ENCODE data around the gene CPNE2. TPM values are rescaled to one million over a fixed set of nuclear protein-coding genes. Genes with fewer than 3 reads are reported as not detected.

Gene CPNE2
- polyA plus RNA-seq (2013, experiment 1 of 2): 14.3 TPM
- polyA plus RNA-seq (2013, experiment 2 of 2): 24.5 TPM

DNA sequence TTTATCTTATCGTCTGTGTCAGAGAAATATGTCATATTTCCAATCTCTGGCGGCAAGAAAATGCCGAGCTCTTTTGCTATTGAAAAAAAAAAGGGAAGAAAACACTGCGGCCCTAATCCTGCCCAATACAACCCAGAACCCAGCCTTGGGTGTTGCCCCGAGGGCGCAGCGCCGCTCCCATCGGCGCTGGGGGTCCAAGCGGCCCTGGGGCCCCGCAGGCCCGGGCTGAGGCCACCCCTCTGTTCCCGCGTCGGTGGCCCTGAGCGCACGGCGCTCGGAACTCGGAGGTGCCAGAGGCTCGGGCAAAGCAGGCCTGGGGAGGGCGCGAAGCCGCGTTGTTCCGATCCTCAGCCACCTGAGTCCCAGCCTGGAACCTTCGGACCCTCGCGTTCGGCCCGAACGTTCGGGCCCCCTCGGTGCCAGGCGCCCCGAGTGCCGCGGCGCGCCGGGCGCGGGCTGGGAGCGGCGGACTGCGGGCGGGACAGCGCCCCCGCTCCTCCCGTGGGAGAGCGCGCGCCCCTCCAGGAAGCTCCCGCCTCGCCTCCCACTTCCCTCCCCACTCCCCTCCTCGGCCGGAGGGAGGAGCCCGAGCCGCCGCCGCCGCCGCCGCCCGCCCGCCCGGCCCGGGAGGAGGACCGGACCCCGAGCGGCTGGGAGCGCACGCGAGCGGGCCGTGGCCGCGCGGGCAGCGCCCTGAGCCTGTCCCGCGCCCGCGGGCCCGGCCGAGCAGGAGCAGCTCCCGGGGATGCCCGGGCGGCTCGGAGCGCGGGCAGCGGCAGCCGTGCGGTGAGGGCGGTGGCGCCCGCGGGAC is at the start of gene CPNE2:
TSS of gene CPNE2 (plus strand) at position 609 of the 811 bp plus-strand sequence. CDS start 18,160 bp downstream, outside the sequence.
- H3K9ac ChIP-seq (ENCODE audit: low read depth, low read length): peak within 1 kb of the TSS; percentile 71
- under 1% methylated on average over 100 of the region's 100 CpGs for WGBS
- H3K4me3 ChIP-seq (ENCODE audit: low read length): peak within 1 kb of the TSS; percentile 80
- no peaks in the 10 kb centered on the region for H3K36me3 ChIP-seq (ENCODE audit: insufficient read depth, low read length)
- H3K27ac ChIP-seq (ENCODE audit: low read depth, low read length): no peak within 1 kb of the TSS
- peaks cover 29% of the 10 kb centered on the region for H3K27me3 ChIP-seq (ENCODE audit: insufficient read depth, low read length)
- H3K9me3 ChIP-seq (ENCODE audit: insufficient read depth, low read depth, low read length): no peaks in the 10 kb centered on the region
- H3K4me1 ChIP-seq (ENCODE audit: insufficient read depth, low read length): no peaks in the 10 kb centered on the region

DNA sequence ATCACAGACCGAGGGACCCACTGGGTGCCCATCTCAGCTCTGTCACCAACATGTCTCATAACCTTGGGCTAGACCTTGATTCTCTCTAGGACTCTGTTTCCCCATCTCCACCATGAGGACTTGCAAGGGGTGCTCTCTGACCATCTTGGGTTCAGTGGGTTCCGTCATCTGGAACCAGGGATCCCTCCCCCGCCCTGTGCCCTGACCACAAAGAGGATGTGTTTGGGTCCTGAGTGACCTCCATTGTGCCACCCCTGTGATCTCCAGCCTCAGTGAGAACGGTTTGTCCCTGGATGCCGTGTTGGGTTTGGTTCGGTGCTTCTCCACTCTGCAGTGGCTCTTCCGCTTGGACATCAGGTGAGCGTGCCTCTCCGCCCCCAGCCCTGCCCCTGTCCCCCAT is 49.1 kb upstream of the CPNE2 start:
- no peak overlapping the region for H3K4me3 ChIP-seq (ENCODE audit: low read length)
- no peaks in the 10 kb centered on the region for H3K4me1 ChIP-seq (ENCODE audit: insufficient read depth, low read length)
- H3K27ac ChIP-seq (ENCODE audit: low read depth, low read length): no peak overlapping the region
- H3K27me3 ChIP-seq (ENCODE audit: insufficient read depth, low read length): no peaks in the 10 kb centered on the region
- H3K36me3 ChIP-seq (ENCODE audit: insufficient read depth, low read length): no peaks in the 10 kb centered on the region
- no peak overlapping the region for H3K9ac ChIP-seq (ENCODE audit: low read depth, low read length)
- WGBS: 97% methylated on average over 9 of the region's 9 CpGs
- H3K9me3 ChIP-seq (ENCODE audit: insufficient read depth, low read depth, low read length): no peaks in the 10 kb centered on the region

DNA sequence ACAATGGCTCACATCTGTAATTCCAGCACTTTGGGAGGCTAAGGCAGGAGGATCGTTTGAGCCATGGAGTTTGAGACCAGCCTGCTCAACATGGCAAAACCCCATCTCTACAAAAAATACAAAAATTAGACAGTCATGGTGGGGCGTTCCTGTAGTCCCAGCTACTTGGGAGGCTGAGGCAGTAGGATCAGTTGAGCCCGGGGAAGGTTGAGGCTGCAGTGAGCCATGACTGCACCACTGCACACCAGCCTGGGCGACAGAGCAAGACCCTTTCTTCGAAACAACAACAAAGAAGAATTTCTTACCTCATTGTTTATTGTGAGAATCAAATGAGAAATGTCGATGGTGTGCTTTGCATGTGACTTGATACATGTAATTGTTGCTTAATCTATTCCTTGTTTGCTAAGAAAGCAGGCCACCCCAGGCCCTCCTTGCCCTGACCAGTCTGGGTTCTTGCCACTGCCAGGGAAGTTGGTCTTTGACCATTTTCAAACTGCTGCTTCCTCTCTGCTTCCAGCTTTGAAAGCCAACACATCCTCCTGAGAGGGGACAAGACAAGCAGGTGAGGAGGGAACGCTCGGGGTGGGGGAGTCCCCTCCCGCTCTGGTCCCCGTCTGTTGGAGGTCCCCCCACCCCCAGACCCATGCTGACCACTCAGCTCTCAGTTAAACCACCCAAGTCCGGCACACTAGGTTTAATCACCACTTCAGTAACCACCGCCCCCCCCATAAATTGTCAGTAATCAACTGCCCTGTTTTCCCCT is 47.3 kb upstream of the CPNE2 start:
- WGBS: 88% methylated on average over 12 of the region's 12 CpGs
- Histone ChIP-seq H3K9ac (ENCODE audit: low read depth, low read length) (no peak overlapping the region), H3K36me3 (ENCODE audit: insufficient read depth, low read length) (no peaks in the 10 kb centered on the region), H3K4me1 (ENCODE audit: insufficient read depth, low read length) (no peaks in the 10 kb centered on the region), H3K9me3 (ENCODE audit: insufficient read depth, low read depth, low read length) (no peaks in the 10 kb centered on the region), H3K27me3 (ENCODE audit: insufficient read depth, low read length) (no peaks in the 10 kb centered on the region), H3K4me3 (ENCODE audit: low read length) (no peak overlapping the region), H3K27ac (ENCODE audit: low read depth, low read length) (no peak overlapping the region)

DNA sequence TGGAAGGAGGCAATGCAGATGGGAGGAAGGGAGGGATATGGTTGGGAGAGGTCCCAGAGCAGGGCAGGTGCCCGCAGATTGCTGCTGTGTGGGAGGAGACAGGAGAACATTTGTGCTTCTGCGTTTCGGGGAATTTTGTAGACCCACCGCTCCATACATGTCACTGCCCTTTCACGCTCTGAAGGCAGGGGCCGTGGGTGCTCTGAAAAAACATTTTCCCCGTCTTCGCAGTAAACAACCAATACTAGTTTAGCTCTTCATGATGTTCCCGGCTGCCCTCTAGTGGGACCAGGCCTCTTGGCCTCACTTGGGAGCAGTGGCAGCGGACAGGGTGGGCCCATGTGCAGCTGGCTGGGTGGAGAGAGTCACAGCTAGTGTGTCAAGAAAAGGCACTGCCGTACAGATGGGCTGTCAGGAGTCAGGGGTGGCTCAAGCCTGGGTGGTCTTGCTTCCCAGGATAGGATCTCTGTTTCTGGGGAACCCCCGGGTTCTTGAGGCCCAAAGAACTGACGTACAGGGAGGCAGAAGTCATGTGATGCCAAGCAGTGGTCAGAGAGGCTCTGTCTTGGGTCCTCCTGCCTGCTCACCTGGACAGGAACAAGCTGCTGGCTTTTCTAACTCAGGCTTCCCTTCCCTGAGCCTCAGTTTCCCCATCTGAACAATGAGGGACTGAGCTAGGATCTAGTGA is 46.5 kb upstream of the CPNE2 start:
- WGBS: 50% methylated on average over 13 of the region's 13 CpGs
- Histone ChIP-seq H3K36me3 (ENCODE audit: insufficient read depth, low read length) (no peaks in the 10 kb centered on the region), H3K27ac (ENCODE audit: low read depth, low read length) (no peak overlapping the region), H3K9me3 (ENCODE audit: insufficient read depth, low read depth, low read length) (no peaks in the 10 kb centered on the region), H3K9ac (ENCODE audit: low read depth, low read length) (no peak overlapping the region), H3K4me1 (ENCODE audit: insufficient read depth, low read length) (no peaks in the 10 kb centered on the region), H3K27me3 (ENCODE audit: insufficient read depth, low read length) (no peaks in the 10 kb centered on the region), H3K4me3 (ENCODE audit: low read length) (no peak overlapping the region)

DNA sequence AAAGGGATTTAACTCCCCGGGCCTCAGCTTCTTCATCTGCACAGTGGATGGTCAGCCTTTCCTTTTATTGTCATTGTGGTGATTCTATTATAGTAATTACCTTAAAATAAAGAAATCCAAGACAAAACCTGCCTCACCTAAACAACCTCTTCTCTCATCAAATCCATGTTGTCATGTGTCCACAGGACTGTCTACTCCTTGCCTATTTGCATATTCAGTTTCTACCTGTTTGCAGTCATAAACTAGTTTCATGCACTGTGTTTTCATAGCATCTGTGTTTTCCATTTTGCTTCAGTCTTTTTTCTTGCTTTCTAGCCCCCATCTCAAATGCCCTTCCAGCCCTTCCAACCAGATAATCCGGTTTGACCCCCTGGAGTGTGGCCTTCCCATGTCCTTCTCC is 44.3 kb upstream of the CPNE2 start:
- Histone ChIP-seq H3K36me3 (ENCODE audit: insufficient read depth, low read length) (no peaks in the 10 kb centered on the region), H3K27me3 (ENCODE audit: insufficient read depth, low read length) (no peaks in the 10 kb centered on the region), H3K27ac (ENCODE audit: low read depth, low read length) (no peak overlapping the region), H3K4me1 (ENCODE audit: insufficient read depth, low read length) (no peaks in the 10 kb centered on the region), H3K9ac (ENCODE audit: low read depth, low read length) (no peak overlapping the region), H3K9me3 (ENCODE audit: insufficient read depth, low read depth, low read length) (no peaks in the 10 kb centered on the region), H3K4me3 (ENCODE audit: low read length) (no peak overlapping the region)
- WGBS: 67% methylated on average over 2 of the region's 2 CpGs

DNA sequence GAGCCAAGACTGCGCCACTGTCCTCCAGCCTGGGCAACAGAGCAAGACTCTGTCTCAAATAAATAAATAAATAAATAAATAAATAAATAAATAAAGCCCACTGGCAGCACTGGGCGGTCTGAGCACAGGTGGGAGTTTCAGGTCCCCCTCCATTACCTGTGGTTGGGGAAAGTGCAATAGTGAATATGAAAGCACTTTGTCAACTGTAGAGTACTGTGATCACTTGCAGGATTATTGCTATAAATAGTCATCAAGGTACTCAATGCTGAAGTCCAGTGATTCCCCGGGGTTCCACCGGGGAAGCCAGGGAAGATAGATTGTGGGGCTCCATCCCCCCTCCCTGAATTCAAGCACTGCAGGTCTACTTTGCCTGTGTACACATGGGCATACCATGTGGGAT is 42.7 kb upstream of the CPNE2 start:
- Histone ChIP-seq H3K9me3 (ENCODE audit: insufficient read depth, low read depth, low read length) (no peaks in the 10 kb centered on the region), H3K4me3 (ENCODE audit: low read length) (no peak overlapping the region), H3K4me1 (ENCODE audit: insufficient read depth, low read length) (no peaks in the 10 kb centered on the region), H3K27me3 (ENCODE audit: insufficient read depth, low read length) (no peaks in the 10 kb centered on the region), H3K9ac (ENCODE audit: low read depth, low read length) (no peak overlapping the region), H3K36me3 (ENCODE audit: insufficient read depth, low read length) (no peaks in the 10 kb centered on the region), H3K27ac (ENCODE audit: low read depth, low read length) (no peak overlapping the region)
- WGBS: 96% methylated on average over 4 of the region's 4 CpGs

DNA sequence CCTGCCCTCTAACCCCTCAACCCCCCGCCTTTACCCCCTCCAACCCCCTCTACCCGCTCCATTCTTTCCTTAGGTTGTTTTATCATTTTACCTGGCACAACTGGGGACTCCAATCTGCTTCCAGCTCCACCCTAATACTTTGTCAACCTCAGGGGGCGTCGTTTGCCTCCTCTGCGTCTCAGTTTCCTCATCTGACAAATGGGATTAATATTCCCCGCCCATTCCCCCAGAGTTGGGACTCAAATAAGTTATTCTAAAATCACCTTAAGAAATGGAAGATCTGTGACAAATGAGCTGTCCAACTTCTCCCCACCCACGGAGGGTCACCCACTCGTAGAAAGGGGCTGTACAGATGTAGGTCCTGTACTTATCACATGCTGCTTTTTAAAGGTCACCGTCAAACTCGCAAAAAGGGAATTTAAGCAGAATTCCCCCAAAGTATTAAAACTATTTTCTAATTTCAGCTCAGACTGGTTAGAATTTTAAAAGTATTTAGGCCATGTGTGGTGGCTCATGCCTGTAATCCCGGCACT is 40.6 kb upstream of the CPNE2 start:
- Histone ChIP-seq H3K27ac (ENCODE audit: low read depth, low read length) (no peak overlapping the region), H3K36me3 (ENCODE audit: insufficient read depth, low read length) (no peaks in the 10 kb centered on the region)

GRCh38 chr16:57053206-57053605 is 39.2 kb upstream of the CPNE2 start:
- Histone ChIP-seq H3K9ac (ENCODE audit: low read depth, low read length) (no peak overlapping the region), H3K4me3 (ENCODE audit: low read length) (no peak overlapping the region), H3K27ac (ENCODE audit: low read depth, low read length) (no peak overlapping the region), H3K4me1 (ENCODE audit: insufficient read depth, low read length) (no peaks in the 10 kb centered on the region), H3K27me3 (ENCODE audit: insufficient read depth, low read length) (no peaks in the 10 kb centered on the region), H3K9me3 (ENCODE audit: insufficient read depth, low read depth, low read length) (no peaks in the 10 kb centered on the region), H3K36me3 (ENCODE audit: insufficient read depth, low read length) (no peaks in the 10 kb centered on the region)
- WGBS: 92% methylated on average over 9 of the region's 9 CpGs

More for the DNA sequence above, 40.6 kb upstream of the CPNE2 start:
- 90% methylated on average over 11 of the region's 11 CpGs for WGBS
- Histone ChIP-seq H3K4me3 (ENCODE audit: low read length) (no peak overlapping the region), H3K27me3 (ENCODE audit: insufficient read depth, low read length) (no peaks in the 10 kb centered on the region), H3K9ac (ENCODE audit: low read depth, low read length) (no peak overlapping the region), H3K4me1 (ENCODE audit: insufficient read depth, low read length) (no peaks in the 10 kb centered on the region), H3K9me3 (ENCODE audit: insufficient read depth, low read depth, low read length) (no peaks in the 10 kb centered on the region)

DNA sequence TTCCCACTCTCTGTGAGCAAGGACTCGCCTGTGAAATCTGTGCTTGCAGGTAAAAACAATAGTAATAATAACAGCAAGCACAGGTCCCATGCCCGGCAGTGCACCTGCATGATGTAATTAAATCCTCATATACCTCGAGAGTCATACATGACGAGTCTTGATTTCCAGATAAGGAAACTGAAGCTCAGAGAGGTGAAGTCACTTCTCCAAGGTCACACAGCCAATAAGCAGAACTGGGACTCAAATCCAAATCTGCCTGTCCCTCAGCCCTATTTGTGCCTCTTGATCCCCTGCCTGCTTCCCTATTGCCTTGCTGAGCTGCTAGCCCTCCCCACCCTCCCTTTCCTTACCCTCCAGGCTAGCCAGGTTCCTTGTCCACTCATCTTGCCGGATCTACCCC is 38.0 kb upstream of the CPNE2 start:
- H3K4me1 ChIP-seq (ENCODE audit: insufficient read depth, low read length): no peaks in the 10 kb centered on the region
- H3K36me3 ChIP-seq (ENCODE audit: insufficient read depth, low read length): no peaks in the 10 kb centered on the region
- no peaks in the 10 kb centered on the region for H3K27me3 ChIP-seq (ENCODE audit: insufficient read depth, low read length)
- no peak overlapping the region for H3K27ac ChIP-seq (ENCODE audit: low read depth, low read length)
- H3K9ac ChIP-seq (ENCODE audit: low read depth, low read length): no peak overlapping the region
- no peak overlapping the region for H3K4me3 ChIP-seq (ENCODE audit: low read length)
- no peaks in the 10 kb centered on the region for H3K9me3 ChIP-seq (ENCODE audit: insufficient read depth, low read depth, low read length)
- 91% methylated on average over 5 of the region's 5 CpGs for WGBS

DNA sequence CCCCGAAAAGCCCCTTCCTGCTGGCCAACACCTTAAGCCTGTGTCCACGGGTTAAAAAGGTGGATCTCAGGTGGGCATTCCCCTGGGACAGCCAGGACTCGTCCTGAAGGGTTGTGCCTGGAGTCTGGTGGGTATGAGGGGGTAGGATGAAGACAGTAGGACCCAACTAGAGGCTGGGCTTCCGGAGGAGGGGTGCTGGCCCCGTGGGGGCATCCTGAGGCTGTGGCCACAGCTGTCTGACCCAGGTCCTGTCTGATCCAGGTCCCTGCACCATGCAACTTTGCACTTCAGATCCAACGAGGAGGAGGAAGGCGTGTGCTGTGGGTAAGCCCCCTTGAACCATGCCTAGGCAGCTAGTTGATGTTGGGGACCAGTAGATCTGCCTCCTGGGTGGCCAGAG is 37.6 kb upstream of the CPNE2 start:
- H3K4me1 ChIP-seq (ENCODE audit: insufficient read depth, low read length): no peaks in the 10 kb centered on the region
- H3K27ac ChIP-seq (ENCODE audit: low read depth, low read length): no peak overlapping the region
- 93% methylated on average over 7 of the region's 7 CpGs for WGBS
- H3K9ac ChIP-seq (ENCODE audit: low read depth, low read length): no peak overlapping the region
- H3K4me3 ChIP-seq (ENCODE audit: low read length): no peak overlapping the region
- H3K9me3 ChIP-seq (ENCODE audit: insufficient read depth, low read depth, low read length): no peaks in the 10 kb centered on the region
- no peaks in the 10 kb centered on the region for H3K27me3 ChIP-seq (ENCODE audit: insufficient read depth, low read length)
- no peaks in the 10 kb centered on the region for H3K36me3 ChIP-seq (ENCODE audit: insufficient read depth, low read length)

- no peak overlapping the region for H3K4me3 ChIP-seq (ENCODE audit: low read length)
- H3K27ac ChIP-seq (ENCODE audit: low read depth, low read length): no peak overlapping the region
- H3K9me3 ChIP-seq (ENCODE audit: insufficient read depth, low read depth, low read length): no peaks in the 10 kb centered on the region
- H3K4me1 ChIP-seq (ENCODE audit: insufficient read depth, low read length): no peaks in the 10 kb centered on the region
- no peaks in the 10 kb centered on the region for H3K27me3 ChIP-seq (ENCODE audit: insufficient read depth, low read length)
- 44% methylated on average over 6 of the region's 6 CpGs for WGBS
- no peaks in the 10 kb centered on the region for H3K36me3 ChIP-seq (ENCODE audit: insufficient read depth, low read length)
- no peak overlapping the region for H3K9ac ChIP-seq (ENCODE audit: low read depth, low read length)
Measured at GRCh38 chr16:57055671-57056070, 36.7 kb upstream of the CPNE2 start.

All from HUES64 (cell line).